GM21526 (cell line): ENCODE data around the gene ANXA9.
A peak's percentile ranks its signal among the peaks of the same experiment; 100 is the strongest.

ENCODE experiments used
- ATAC-seq: cut with Tn5 transposase; IDR thresholded peaks from one replicate; pipeline ENCODE4 v1.9.1; 2021; ENCODE audit warnings: moderate library complexity; ENCODE audit not compliant: unreplicated experiment, low FRiP score

Gene ANXA9

DNA sequence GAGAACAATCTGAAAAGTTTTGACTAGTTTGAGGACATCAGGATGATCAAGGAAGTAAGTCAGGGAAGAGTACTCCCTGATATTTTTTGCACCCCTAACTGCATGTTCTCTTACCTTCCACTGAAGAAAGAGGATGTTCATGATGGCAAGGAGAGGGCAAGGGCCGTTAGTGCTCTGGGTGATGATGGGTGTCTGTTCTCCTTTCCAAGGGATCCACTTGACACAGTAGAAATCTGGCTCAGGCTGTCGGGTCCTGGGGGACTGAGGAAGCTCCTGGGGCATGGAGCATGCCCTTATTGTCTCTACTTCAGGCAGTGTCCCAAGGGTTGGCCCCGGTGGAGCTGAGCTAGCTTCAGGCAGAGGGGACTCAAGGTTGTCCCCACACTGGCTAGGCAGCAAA, 20.0 kb downstream of the ANXA9 start:
- no peak for ATAC-seq

DNA sequence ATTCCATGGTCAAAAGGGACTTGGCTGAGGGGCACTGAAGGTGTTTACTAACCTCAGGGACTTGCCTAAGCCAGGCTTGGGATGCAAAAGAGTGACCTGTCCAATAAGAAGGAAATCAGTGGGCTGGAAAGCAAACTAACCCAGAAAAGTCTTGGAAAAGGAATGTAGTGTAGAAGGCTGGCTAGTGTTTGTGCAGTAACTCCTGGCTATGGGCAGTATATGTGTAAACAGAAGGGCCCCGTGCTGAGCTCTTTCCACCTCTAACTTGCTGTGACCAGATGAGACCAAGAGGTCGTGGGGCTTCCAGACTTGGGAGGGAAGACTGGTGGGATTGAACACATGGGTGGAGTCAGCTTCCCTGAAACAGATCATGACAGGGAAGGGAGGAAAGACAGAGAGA, 20.5 kb downstream of the ANXA9 start:
- ATAC-seq: no peak

DNA sequence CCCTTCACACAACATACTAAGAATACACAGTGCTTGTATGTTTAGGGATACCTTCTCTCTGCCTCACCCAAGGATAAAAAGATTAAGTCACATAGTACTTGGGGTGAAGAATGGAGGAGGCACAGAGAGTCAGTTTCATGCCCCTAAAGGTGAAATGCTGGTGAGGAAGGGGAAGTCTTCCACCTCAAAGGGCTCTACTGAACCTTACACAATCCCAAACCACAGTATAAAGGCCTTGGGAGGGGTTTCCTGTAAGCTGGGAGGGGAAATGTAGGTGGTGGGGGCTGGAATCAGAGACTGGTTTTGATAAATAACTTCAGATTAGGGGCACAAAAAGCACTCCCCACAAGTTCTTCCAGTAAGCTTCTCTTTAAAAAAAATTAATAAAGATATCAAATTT, 21.1 kb downstream of the ANXA9 start:
- no peak for ATAC-seq

DNA sequence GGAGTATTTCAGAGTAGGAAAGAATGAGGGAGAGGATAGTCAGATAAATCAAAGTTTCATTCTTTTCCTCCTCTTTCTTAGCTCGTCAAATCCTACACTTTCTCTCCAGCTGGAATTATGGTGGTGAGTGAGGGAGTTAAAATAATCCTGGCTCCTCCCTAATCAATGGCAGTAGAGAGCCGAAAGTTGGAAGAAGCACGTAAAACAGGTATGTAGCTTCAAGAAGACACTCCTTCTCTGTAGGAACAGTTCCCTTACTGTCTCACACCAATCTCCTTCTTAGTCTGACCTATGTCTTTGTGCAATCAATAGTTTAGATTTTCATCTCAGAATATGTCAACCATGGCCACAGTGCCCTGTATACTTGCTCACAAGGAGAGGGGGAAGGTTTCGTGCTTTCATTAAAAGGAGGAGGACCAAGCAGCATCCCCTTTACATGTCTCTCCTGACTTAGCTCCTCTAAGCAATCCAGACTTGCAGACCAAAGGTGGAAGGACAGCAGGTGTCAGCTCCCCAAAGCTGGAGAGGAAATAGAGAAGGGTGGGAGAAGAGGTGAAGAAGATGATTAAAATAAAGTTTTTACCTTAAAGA, 23.7 kb downstream of the ANXA9 start:
- no peak for ATAC-seq

DNA sequence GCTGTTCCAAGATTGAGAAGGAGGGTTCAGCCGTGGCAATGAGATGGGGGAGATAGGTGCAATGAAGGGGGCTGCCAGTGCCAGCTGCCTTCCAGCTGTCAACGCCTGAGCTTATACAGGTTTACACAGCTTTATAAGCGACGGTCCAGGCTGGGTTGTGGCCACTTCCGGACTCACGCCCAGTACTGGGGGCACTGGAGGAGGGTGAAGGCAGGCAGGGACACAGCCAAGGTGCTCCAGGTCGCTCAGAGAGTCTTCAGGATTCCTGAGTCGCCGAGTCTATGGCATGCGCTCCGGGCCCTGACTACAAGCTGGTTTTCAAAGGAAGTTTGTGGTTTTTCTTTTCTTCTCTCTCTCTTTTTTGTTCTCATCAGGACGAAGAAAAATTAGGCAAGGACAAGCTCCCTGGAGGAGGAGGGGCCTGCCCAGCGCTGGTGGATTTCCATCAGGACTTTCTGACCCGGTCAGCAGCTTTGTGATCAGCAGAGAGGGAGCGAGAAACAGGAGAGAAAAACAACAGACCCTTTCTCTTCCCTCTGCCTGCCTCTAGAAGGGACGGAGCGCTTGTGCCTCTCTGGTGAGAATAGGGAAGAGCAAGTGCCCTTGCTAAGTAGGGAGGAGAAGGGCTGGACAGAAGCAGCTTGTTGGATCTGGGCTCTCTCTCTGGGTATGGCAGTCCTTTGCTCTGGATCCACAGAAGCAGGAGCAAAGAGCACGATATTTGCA, 24.4 kb downstream of the ANXA9 start, which contains the start of gene MINDY1:
Gene MINDY1, minus strand, starts transcription at position 576 of the 726 bp plus-strand sequence. CDS start 4,285 bp downstream, outside the sequence.
- ATAC-seq: no peak

DNA sequence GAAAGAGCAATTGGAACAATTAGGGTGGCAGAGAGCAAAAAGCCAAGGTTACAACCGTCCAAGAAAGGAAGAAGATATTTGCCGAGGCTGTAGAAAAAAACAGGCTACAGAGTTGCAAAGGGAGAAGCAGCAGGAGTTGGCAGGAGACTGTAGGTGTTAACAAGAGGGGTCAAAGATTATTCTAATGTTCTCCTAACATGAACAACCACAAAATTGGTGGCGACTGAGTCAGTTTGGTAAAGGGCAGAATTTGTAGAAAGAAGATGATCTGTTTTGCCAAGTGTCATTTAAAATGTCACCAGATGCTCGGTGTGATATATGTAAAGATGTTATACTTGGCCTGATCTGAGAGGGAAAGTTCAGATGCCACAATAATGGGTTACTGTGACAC, 25.8 kb downstream of the ANXA9 start:
- no peak for ATAC-seq

DNA sequence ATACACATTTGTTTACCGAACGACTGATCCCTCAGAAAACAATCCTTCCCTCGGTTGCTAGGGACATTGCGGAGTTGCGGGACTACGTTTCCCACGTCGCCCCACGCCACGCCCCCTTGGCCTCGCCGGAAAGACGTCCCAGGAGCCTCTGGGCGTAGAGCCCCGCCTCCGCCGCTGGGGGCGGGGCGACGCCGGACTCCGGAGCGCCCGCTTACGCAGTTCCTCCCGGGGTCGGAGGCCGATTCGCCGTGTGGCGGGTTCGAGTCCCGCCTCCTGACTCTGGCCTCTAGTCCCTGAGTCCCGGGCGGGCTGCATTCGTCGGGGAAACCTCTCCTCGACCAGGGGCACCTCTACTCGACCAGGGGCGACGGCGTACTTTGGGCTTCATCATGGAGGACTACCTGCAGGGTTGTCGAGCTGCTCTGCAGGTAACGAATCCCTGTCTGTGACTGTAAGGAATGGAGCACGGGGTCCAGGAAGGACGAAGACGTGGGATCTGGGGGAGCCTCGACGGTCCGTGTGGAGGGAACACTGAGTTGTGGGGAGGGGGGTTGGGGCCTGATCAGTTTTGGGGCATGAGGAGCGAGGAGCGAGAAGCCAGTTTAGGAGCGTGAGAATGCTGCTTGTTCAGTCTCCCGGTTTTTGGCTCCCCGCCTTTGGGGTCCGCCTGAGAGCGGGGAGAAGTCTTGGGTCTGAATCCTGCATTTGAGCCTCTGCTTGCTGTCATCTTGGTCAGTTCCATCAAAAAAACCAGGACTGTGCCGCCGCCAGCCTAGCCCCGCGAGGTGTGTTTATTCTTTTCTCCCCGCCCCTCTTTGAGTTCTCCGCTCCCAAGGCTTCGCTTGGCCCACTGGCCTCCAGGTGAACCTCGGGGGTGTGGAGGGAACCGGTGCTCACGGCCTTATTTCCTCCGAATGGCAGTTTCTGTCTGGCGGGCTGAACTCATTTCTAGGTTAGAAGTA, 26.4 kb downstream of the ANXA9 start, which contains the start of gene PRUNE1:
Gene PRUNE1, plus strand, starts transcription at position 206 of the 962 bp plus-strand sequence. Its CDS starts 184 bp downstream, at position 390.
- peak; percentile 63 for ATAC-seq

DNA sequence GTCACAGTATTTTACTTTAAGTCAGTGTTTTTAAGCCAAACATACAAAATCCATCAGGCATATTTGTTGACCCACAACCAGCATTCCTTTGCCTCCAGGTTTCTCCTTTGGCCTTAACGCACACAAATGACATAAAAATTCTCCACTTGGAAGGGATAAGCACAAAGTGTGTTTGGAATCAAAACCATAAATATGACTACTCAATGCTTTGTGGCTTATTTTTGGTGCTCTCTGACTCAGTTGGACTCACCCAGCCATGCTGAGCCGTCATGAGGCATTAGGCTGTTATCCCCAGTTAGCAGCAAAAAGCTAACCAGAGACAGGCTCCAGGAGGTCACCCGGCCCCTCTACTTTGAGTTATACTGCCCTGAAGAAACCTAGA, 27.1 kb downstream of the ANXA9 start:
- no peak for ATAC-seq

DNA sequence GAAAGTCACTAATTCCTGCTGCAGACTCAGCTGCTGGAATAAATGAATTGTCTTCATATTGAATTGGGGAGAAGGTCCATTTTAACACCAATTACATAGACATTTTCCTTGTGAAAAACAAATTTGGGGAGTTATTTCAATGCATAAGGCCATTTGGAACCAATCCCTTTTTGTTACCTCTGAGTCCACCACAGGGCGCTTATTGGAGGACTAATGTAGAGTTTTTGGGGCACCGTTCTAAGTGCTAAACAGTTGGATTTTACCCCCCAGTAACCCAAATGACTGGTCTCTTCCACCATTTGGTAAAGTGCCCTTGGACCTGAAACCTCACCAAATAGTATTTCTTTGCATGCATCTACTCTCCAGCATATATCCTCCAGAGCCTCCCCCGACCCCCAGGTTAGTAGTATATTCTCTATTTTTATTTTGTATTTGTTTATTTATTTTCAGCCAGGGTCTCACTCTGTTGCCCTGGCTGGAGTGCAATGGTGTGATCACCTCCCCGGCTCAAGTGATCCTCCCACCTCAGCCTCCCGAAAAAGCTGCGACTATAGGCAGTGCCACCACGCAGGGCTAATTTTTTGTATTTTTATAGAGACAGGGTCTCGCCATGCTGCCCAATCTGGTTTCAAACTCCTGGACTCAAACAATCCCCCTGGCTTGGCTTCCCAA, 27.7 kb downstream of the ANXA9 start:
- no peak for ATAC-seq

DNA sequence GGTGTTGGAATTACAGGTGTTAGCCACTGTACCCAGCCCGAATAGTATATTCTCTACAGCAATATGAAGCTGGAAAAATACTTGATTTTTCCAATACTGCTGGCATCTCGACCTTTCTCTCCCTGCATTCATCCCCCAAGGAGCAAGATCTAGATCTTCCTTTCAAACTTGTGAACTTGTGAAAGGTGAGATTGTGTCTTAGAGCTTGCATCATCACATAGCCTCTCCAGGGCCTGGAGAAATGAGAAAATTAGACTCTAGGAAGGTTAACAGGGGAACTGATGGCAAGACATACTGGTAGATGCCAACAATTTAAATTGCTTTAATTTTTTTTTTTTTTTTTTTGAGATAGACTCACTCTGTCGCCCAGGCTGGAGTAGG, 28.2 kb downstream of the ANXA9 start:
- ATAC-seq: no peak

DNA sequence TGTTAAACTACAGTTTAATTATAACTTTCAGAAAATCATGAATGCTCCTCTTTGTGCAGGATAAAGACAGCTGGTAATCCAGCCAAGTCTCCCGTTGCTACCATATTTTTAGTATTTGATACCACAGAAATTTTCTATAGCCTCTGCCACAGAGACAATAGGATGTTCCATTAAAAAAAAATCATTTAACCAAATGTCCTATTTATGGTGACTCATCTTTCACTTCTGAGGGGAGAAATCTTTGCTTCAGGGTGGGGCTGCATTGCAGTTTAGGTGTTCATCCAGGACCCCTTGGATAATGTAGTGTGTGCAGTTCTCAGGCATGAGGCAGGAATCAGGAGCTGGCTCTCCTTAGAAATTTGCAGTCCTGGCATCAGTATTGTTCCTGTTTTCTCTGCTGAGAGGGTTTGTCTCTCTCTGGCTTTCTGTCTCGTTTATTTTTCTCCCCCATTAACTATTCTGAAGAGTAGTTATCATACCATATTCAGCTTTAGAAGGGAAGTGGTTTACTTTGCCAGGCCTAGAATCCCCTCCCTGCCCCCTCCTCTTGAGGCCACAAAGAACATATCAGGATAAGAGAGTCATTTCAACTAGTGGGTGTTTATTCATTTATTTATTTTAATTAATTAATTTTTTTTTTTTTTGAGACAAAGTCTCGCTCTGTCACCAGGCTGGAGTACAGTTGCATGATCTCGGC, 29.2 kb downstream of the ANXA9 start:
- no peak for ATAC-seq

DNA sequence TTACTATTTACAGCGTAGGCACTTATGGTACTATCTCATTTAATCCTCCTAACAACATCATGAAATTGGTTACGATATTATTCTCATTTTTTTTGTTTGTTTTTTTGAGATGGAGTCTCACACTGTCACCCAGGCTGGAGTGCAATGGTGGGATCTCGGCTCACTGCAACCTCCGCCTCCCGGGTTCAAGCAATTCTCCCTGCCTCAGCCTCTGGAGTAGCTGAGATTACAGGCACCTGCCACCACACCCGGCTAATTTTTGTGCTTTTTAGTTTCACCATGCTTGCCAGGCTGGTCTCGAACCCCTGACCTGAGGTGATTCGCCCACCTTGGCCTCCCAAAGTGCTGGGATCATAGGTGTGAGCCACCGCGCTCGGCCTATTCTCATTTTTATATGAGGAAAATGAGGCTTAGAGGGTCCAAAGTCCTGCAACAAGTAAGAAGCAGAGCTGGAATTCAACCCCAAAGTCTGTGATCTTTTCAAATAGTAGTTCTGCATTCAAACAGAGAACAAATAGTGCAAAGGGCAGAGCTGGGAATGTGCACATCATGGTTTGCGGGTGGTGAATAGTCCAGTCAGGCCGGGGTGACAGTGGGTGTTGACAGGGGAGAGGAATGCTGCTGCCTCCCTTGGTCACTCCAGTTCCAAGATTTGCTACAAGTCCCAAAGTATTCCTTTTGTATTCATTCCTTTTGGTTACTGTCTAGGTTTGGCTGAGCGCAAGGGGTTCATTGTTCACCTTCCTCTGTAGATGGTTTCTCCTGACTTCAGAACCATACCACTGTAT, 30.8 kb downstream of the ANXA9 start:
- no peak for ATAC-seq

DNA sequence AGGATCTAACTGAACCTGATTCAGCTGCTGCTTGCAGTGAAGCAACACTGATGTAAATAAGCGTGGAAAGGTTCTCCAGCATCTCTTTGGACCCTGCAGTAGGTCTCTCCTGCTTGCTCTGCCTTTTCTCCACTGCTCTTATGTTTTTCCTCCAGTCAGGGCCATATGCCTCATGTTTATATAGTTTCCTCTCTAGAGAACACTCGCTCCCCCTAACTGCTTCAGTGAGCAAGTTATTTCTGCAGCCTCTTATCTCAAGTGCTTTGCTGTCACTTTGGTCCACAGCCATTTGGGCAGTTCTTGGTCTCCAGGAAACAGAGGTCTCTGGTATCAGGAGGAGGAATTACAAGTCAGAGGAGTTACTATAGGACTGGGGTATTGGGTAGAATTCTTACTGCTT, 31.4 kb downstream of the ANXA9 start:
- no peak for ATAC-seq

DNA sequence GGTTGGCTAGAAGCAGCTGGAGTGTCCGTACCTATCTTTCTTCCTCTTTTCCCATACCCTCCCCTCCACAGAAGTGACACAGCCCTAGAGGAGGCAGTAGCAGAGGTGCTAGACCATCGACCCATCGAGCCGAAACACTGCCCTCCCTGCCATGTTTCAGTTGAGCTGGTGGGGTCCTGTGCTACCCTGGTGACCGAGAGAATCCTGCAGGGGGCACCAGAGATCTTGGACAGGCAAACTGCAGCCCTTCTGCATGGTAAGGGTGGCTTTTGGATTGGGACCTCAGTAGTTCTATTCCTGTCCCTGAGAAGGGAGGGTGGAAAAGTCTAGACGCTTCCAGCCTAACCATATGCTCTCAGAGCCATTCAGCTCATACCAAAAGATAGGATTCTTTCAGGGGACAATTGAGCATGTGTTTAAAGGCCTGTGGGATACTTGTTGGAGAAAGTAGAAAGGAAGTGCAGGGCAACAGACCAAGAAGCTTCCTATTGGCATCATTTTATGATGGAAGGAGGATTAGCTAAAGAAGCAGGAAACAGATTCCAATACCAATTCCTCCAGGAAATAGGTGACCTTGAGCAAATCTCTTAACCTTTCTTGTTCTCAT, 42.6 kb downstream of the ANXA9 start:
- ATAC-seq: no peak

DNA sequence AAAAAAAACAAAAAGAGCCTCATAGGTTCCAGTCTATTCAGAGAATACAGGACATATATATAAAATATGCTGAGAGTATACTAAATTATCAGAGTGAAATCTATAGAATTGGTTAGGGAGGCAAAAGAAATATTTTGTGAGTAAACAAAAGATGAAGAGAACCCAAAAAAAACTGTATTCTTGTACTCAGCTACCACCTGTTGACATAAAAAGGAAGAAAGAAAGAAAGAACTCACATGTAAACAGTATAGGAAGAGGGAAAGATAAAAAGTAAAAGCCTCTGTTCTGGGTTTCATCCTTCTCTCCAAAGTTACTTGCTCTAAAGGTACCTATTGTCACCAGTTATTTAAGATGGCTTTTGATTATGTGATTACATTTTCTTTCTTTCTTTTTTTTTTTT, 44.4 kb downstream of the ANXA9 start:
- ATAC-seq: no peak

DNA sequence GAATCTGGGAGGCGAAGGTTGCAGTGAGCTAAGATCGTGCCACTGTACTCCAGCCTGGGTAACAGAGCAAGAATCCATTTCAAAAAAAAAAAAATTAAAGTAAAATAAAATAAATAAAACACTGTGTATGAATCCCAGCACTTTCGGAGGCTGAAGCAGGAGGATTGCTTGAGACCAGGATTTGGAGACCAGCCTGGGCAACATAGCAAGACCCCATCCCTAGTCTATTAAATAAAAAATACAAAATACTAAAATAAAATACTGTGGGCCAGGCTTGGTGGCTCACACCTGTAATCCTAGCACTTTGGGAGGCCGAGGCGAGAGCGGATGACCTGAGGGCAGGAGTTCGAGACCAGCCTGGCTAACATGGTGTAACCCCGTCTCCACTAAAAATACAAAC, 50.1 kb downstream of the ANXA9 start:
- no peak for ATAC-seq

DNA sequence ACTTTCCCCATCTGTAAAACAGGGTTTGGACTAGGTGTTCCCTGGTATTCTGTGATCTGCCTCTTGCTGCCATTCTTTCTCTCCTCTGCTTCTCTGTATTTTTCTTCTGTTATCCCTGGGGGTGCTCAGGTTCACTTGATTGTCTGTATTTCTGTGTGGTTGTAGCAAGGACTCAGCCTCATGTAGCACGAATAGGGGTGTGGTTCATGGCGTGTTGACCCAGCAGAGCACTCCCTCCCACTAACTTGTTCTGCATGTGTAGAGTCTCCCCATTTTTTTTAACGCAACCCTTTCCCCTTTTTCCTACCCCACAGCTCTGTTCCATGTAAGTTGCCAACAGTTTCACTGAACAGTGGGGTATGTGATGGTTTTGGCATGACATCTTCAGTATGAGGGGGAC, 53.1 kb downstream of the ANXA9 start:
- no peak for ATAC-seq

DNA sequence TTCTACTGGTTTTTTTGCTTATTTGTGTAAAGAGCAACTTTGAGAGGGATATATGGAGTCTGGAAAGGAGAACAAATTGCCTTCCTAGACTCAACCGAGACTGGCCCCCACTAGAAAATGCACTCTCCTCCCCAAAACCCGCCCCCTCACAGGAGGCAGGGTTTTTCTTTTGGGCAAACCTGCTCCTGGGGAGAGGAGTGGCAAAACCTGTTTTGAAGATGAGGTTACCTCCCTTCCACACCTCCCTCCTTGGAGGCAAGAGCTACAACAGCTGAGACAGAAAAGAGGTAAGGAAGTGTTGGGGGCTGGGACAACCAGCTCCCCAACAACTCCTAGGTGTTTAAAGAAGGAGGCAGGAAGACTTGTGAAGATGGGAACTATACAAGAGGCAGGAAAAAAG, 54.3 kb downstream of the ANXA9 start, which contains the start of gene BNIPL:
Gene BNIPL, plus strand, starts transcription at position 231 of the 400 bp plus-strand sequence. Its CDS starts 140 bp downstream, at position 371.
- ATAC-seq: no peak

DNA sequence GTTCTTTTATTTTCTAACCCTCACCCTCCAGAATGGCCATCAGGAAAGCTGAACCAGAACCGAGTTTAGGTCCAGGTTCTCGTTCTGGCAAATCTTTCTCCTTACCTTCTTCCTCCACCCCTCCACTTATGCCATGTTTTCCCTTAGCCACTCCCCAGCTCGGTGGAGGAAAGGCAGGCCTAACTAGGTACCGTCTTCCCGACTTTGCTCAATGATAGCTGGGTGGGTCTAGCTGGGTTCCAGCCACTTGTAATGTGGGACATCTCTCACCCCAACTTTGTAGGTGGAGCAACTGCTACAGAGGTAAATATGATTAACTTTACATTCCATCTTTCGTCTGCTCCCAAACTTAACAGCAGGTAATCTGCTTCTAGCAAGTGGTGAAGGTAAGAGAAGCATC, 54.9 kb downstream of the ANXA9 start:
- no peak for ATAC-seq
